HL-60/S4 treated with phorbol 12-myristate 13-acetate at 8.2 ng/mL for 4 days and 3 days (cell line): ENCODE data around the gene SART3.

Experiments
- in situ Hi-C: fragments of 300-500 bp; cut with MboI; formaldehyde crosslinking; loops from 2 replicates; pipeline ENCODE4 v1.15.0; 2022; ENCODE audit warnings: low sequenced_read_pairs

SART3 gene

GRCh38 chr12:108473400-108474055 is 87.4 kb downstream of the SART3 start:
- in situ Hi-C loops = no loop called here
